IPS DF 6.9 (cell line): ENCODE measurements around the gene ROBO2.

ENCODE experiments used
- DNase-seq: peaks from one replicate; pipeline ENCODE4 v3.0.0-alpha.2; 2013; ENCODE audit warnings: low read depth, low spot score
- H3K27ac ChIP-seq: one replicate; pipeline ENCODE4 v1.5.1; 2013; ENCODE audit warnings: low read length, control low read depth
- H3K27me3 ChIP-seq: 2 replicates; pipeline ENCODE4 v1.6.1; 2013; ENCODE audit warnings: mild to moderate bottlenecking, low read length; ENCODE audit not compliant: control insufficient read depth, insufficient read depth
- H3K36me3 ChIP-seq: 2 replicates; pipeline ENCODE4 v1.6.1; 2013; ENCODE audit warnings: low read length; ENCODE audit not compliant: control insufficient read depth, insufficient read depth
- H3K4me1 ChIP-seq: 2 replicates; pipeline ENCODE4 v1.6.1; 2013; ENCODE audit warnings: low read length; ENCODE audit not compliant: control insufficient read depth, insufficient read depth
- H3K4me3 ChIP-seq: 2 replicates; pipeline ENCODE4 v1.5.1; 2013; ENCODE audit warnings: mild to moderate bottlenecking, low read length
- H3K9me3 ChIP-seq: 2 replicates; pipeline ENCODE4 v1.6.1; 2013; ENCODE audit warnings: low read length, inconsistent platforms; ENCODE audit not compliant: control insufficient read depth, insufficient read depth
- WGBS: extraction: QIAGEN DNeasy Blood & Tissue Kit; methylation state at CpG from one replicate; pipeline ENCODE4 v1.1.7; 2013; ENCODE audit warnings: mixed read lengths, missing lambda C conversion rate; ENCODE audit not compliant: insufficient read length, insufficient coverage; 5-methylcytosine and 5-hydroxymethylcytosine counted together

The ROBO2 gene

GRCh38 chr3:77459926-77460325, 420.0 kb downstream of the ROBO2 start:
- Histone ChIP-seq H3K4me3 (no peak overlapping the region), H3K4me1 (no peaks in the 10 kb centered on the region), H3K9me3 (no peaks in the 10 kb centered on the region), H3K36me3 (no peaks in the 10 kb centered on the region), H3K27me3 (no peaks in the 10 kb centered on the region), H3K27ac (no peak overlapping the region)
- DNase-seq: no peak
- no CpG with 5 or more reads among the region's 7 CpGs for WGBS

- no peaks in the 10 kb centered on the region for H3K36me3 ChIP-seq
- no peak for DNase-seq
- H3K4me1 ChIP-seq: no peaks in the 10 kb centered on the region
- no peaks in the 10 kb centered on the region for H3K27me3 ChIP-seq
- H3K27ac ChIP-seq: no peak overlapping the region
- no peaks in the 10 kb centered on the region for H3K9me3 ChIP-seq
- H3K4me3 ChIP-seq: no peak overlapping the region
- WGBS: no CpG with 5 or more reads among the region's 3 CpGs
Observed at GRCh38 chr3:77460326-77460725, 420.4 kb downstream of the ROBO2 start.

- DNase-seq: no peak
- Histone ChIP-seq H3K36me3 (no peaks in the 10 kb centered on the region), H3K9me3 (no peaks in the 10 kb centered on the region), H3K4me1 (no peaks in the 10 kb centered on the region), H3K4me3 (no peak overlapping the region), H3K27ac (no peak overlapping the region), H3K27me3 (no peaks in the 10 kb centered on the region)
- WGBS: no CpG with 5 or more reads among the region's 1 CpG
Observed at GRCh38 chr3:77462951-77463350, 423.1 kb downstream of the ROBO2 start.

GRCh38 chr3:77464111-77464688, 424.3 kb downstream of the ROBO2 start:
- no peak overlapping the region for H3K27ac ChIP-seq
- H3K36me3 ChIP-seq: no peaks in the 10 kb centered on the region
- no peak overlapping the region for H3K4me3 ChIP-seq
- DNase-seq: no peak
- no peaks in the 10 kb centered on the region for H3K4me1 ChIP-seq
- no peaks in the 10 kb centered on the region for H3K27me3 ChIP-seq
- WGBS: no CpG with 5 or more reads among the region's 3 CpGs
- H3K9me3 ChIP-seq: no peaks in the 10 kb centered on the region

- Histone ChIP-seq H3K36me3 (no peaks in the 10 kb centered on the region), H3K4me3 (no peak overlapping the region)
- no CpG with 5 or more reads among the region's 5 CpGs for WGBS
Observed at GRCh38 chr3:77466562-77467115, 426.7 kb downstream of the ROBO2 start.

GRCh38 chr3:77467702-77468625, 428.1 kb downstream of the ROBO2 start:
- Histone ChIP-seq H3K9me3 (no peaks in the 10 kb centered on the region), H3K27ac (no peak overlapping the region), H3K36me3 (no peaks in the 10 kb centered on the region), H3K4me1 (no peaks in the 10 kb centered on the region), H3K4me3 (no peak overlapping the region), H3K27me3 (no peaks in the 10 kb centered on the region)
- DNase-seq: no peak
- no CpG with 5 or more reads among the region's 8 CpGs for WGBS

More at GRCh38 chr3:77466562-77467115, 426.7 kb downstream of the ROBO2 start:
- H3K4me1 ChIP-seq: no peaks in the 10 kb centered on the region
- no peaks in the 10 kb centered on the region for H3K27me3 ChIP-seq
- no peak overlapping the region for H3K27ac ChIP-seq
- no peaks in the 10 kb centered on the region for H3K9me3 ChIP-seq
- DNase-seq: no peak

- Histone ChIP-seq H3K4me3 (no peak overlapping the region), H3K36me3 (no peaks in the 10 kb centered on the region), H3K4me1 (no peaks in the 10 kb centered on the region), H3K27ac (no peak overlapping the region), H3K27me3 (no peaks in the 10 kb centered on the region), H3K9me3 (no peaks in the 10 kb centered on the region)
- no CpG with 5 or more reads among the region's 3 CpGs for WGBS
- DNase-seq: no peak
Observed at GRCh38 chr3:77468626-77469020, 428.7 kb downstream of the ROBO2 start.

- Histone ChIP-seq H3K4me3 (no peak overlapping the region), H3K4me1 (peaks cover 6% of the 10 kb centered on the region), H3K27me3 (no peaks in the 10 kb centered on the region), H3K36me3 (no peaks in the 10 kb centered on the region), H3K9me3 (no peaks in the 10 kb centered on the region), H3K27ac (no peak overlapping the region)
- no CpG with 5 or more reads among the region's 2 CpGs for WGBS
- DNase-seq: no peak
Observed at GRCh38 chr3:77475507-77475906, 435.6 kb downstream of the ROBO2 start.

- Histone ChIP-seq H3K27me3 (no peaks in the 10 kb centered on the region), H3K36me3 (no peaks in the 10 kb centered on the region), H3K9me3 (no peaks in the 10 kb centered on the region), H3K27ac (no peak overlapping the region), H3K4me3 (no peak overlapping the region), H3K4me1 (peaks cover 6% of the 10 kb centered on the region)
- no peak for DNase-seq
Observed at GRCh38 chr3:77479021-77479420, 439.1 kb downstream of the ROBO2 start.

- H3K36me3 ChIP-seq: no peaks in the 10 kb centered on the region
- no peaks in the 10 kb centered on the region for H3K27me3 ChIP-seq
- no peak overlapping the region for H3K4me3 ChIP-seq
- no peak overlapping the region for H3K27ac ChIP-seq
- no peaks in the 10 kb centered on the region for H3K4me1 ChIP-seq
- WGBS: no CpG with 5 or more reads among the region's 1 CpG
- H3K9me3 ChIP-seq: no peaks in the 10 kb centered on the region
- no peak for DNase-seq
Observed at GRCh38 chr3:77489216-77489615, 449.3 kb downstream of the ROBO2 start.
